Neutrophil (primary cell): ENCODE measurements around the gene EXOSC7.

Experiments
- H3K27ac ChIP-seq: fragments of 200-600 bp; sonication (generic); 2 replicates; pipeline ENCODE4 v1.5.1; 2016; ENCODE audit warnings: mild to moderate bottlenecking, moderate library complexity
- H3K27me3 ChIP-seq: fragments of 200-600 bp; sonication (generic); 2 replicates; pipeline ENCODE4 v1.6.0; 2016; ENCODE audit warnings: mild to moderate bottlenecking
- H3K36me3 ChIP-seq: fragments of 200-600 bp; sonication (generic); 2 replicates; pipeline ENCODE4 v1.5.1; 2017
- H3K4me1 ChIP-seq, 2 experiments: fragments of 200-600 bp in 1 of 2; sonication (generic) in 1 of 2; 1 replicate in 1 of 2; 2 replicates in 1 of 2; pipeline versions ENCODE4 v1.5.1 to v1.6.1; 2013 to 2016; ENCODE audit warnings: low read depth in 1 of 2, low read length in 1 of 2, mild to moderate bottlenecking in 1 of 2, moderate library complexity in 1 of 2; ENCODE audit not compliant: control insufficient read depth in 1 of 2, insufficient read depth in 1 of 2
- H3K4me3 ChIP-seq, 2 experiments: fragments of 200-600 bp in 1 of 2; sonication (generic) in 1 of 2; 1 replicate in 1 of 2; 2 replicates in 1 of 2; pipeline ENCODE4 v1.5.1; 2013 to 2016; ENCODE audit warnings: low read depth in 1 of 2, low read length in 1 of 2, mild to moderate bottlenecking in 1 of 2, moderate library complexity in 1 of 2
- H3K9me3 ChIP-seq: fragments of 200-600 bp; sonication (generic); 2 replicates; pipeline ENCODE4 v1.5.1; 2016
- CTCF ChIP-seq: fragments of 200-600 bp; sonication (generic); IDR thresholded peaks from 2 replicates; pipeline ENCODE4 v1.5.1; 2016; ENCODE audit warnings: antibody characterized with exemption

EXOSC7 gene

GRCh38 chr3:45016916-45017315 lies 40.9 kb downstream of the EXOSC7 start:
- no peak for TF ChIP-seq CTCF
- no peaks in the 10 kb centered on the region for H3K27me3 ChIP-seq
- no peak overlapping the region for H3K4me3 ChIP-seq
- peaks cover 0 to 4% of the 10 kb centered on the region in 2 experiments for H3K4me1 ChIP-seq
- no peaks in the 10 kb centered on the region for H3K9me3 ChIP-seq
- H3K27ac ChIP-seq: no peak overlapping the region
- H3K36me3 ChIP-seq: peaks cover 16% of the 10 kb centered on the region

GRCh38 chr3:45017821-45018220 lies 41.8 kb downstream of the EXOSC7 start:
- H3K4me1 ChIP-seq: no peaks in the 10 kb centered on the region
- H3K9me3 ChIP-seq: no peaks in the 10 kb centered on the region
- no peak for TF ChIP-seq CTCF
- H3K4me3 ChIP-seq: no peak overlapping the region
- H3K36me3 ChIP-seq: peaks cover 11% of the 10 kb centered on the region
- no peak overlapping the region for H3K27ac ChIP-seq
- no peaks in the 10 kb centered on the region for H3K27me3 ChIP-seq

GRCh38 chr3:45020534-45020933 lies 44.5 kb downstream of the EXOSC7 start:
- Histone ChIP-seq H3K36me3 (peaks cover 2% of the 10 kb centered on the region), H3K4me1 (no peaks in the 10 kb centered on the region), H3K4me3 (no peak overlapping the region), H3K27me3 (peaks cover under 1% of the 10 kb centered on the region), H3K27ac (no peak overlapping the region), H3K9me3 (no peaks in the 10 kb centered on the region)
- TF ChIP-seq CTCF: no peak

GRCh38 chr3:45021524-45022297 lies 45.7 kb downstream of the EXOSC7 start:
- Histone ChIP-seq H3K4me1 (no peaks in the 10 kb centered on the region), H3K9me3 (no peaks in the 10 kb centered on the region), H3K4me3 (no peak overlapping the region), H3K36me3 (no peaks in the 10 kb centered on the region), H3K27me3 (peaks cover 12% of the 10 kb centered on the region), H3K27ac (no peak overlapping the region)
- TF ChIP-seq CTCF: no peak

- no peak overlapping the region for H3K4me3 ChIP-seq
- TF ChIP-seq CTCF: no peak
- H3K36me3 ChIP-seq: no peaks in the 10 kb centered on the region
- H3K27me3 ChIP-seq: peaks cover 14% of the 10 kb centered on the region
- no peak overlapping the region for H3K27ac ChIP-seq
- no peaks in the 10 kb centered on the region for H3K4me1 ChIP-seq
- no peaks in the 10 kb centered on the region for H3K9me3 ChIP-seq
These were observed 47.6 kb downstream of the EXOSC7 start for GRCh38 chr3:45023675-45024074.
